ENCODE results near the gene NBAS.
"Not testable (repeated sequence)": the region's sequence is repeated elsewhere in the genome, so short reads cannot be mapped to it uniquely, and the experiment has no call there.

NBAS gene

GRCh38 chr2:15456352-15456751 lies 104.8 kb downstream of the NBAS start:
- no peak for DNase-seq

GRCh38 chr2:15450808-15451207 lies 110.3 kb downstream of the NBAS start:
- DNase-seq: no peak

- DNase-seq: no peak
Observed at GRCh38 chr2:15449556-15450236, 111.4 kb downstream of the NBAS start.

- no peak for DNase-seq
Observed at GRCh38 chr2:15448250-15448839, 112.8 kb downstream of the NBAS start.

GRCh38 chr2:15447381-15447780 lies 113.8 kb downstream of the NBAS start:
- no peak for DNase-seq

- DNase-seq: no peak
Observed at GRCh38 chr2:15446961-15447360, 114.2 kb downstream of the NBAS start.

- no peak for DNase-seq
Observed at GRCh38 chr2:15445891-15446562, 115.1 kb downstream of the NBAS start.

- DNase-seq: not testable (repeated sequence)
Observed at GRCh38 chr2:15439768-15440524, 121.2 kb downstream of the NBAS start.

GRCh38 chr2:15439366-15439765 lies 121.8 kb downstream of the NBAS start:
- not testable (repeated sequence) for DNase-seq

- no peak for DNase-seq
Observed at GRCh38 chr2:15436195-15436594, 124.9 kb downstream of the NBAS start.

GRCh38 chr2:15435474-15435873 lies 125.7 kb downstream of the NBAS start:
- no peak for DNase-seq

GRCh38 chr2:15432642-15433256 lies 128.4 kb downstream of the NBAS start:
- DNase-seq: no peak

GRCh38 chr2:15429032-15429431 lies 132.1 kb downstream of the NBAS start:
- DNase-seq: no peak

GRCh38 chr2:15427987-15428386 lies 133.1 kb downstream of the NBAS start:
- DNase-seq: no peak

GRCh38 chr2:15426606-15427005 lies 134.5 kb downstream of the NBAS start:
- DNase-seq: no peak

GRCh38 chr2:15425712-15426111 lies 135.4 kb downstream of the NBAS start:
- no peak for DNase-seq

- no peak for DNase-seq
Observed at GRCh38 chr2:15421753-15422152, 139.4 kb downstream of the NBAS start.

- no peak for DNase-seq
Observed at GRCh38 chr2:15415748-15416147, 145.4 kb downstream of the NBAS start.

- DNase-seq: no peak
Observed at GRCh38 chr2:15412779-15413178, 148.4 kb downstream of the NBAS start.

GRCh38 chr2:15412309-15412708 lies 148.8 kb downstream of the NBAS start:
- no peak for DNase-seq

- no peak for DNase-seq
Observed at GRCh38 chr2:15410884-15411283, 150.2 kb downstream of the NBAS start.

- no peak for DNase-seq
Observed at GRCh38 chr2:15408759-15409158, 152.4 kb downstream of the NBAS start.

GRCh38 chr2:15407666-15408065 lies 153.5 kb downstream of the NBAS start:
- DNase-seq: no peak
